ENCODE results near the gene EREG. TPM values are rescaled to one million over a fixed set of nuclear protein-coding genes. Genes with fewer than 3 reads are reported as not detected.

The EREG gene
- total RNA-seq, 2 donors from 2014 or later: 1.1 to 7.8 TPM

GRCh38 chr4:74375824-74376426 lies 11.0 kb downstream of the EREG start:
- H3K4me3 ChIP-seq: no peak overlapping the region
- no peak overlapping the region for H3K27ac ChIP-seq
- no peak for ATAC-seq (ENCODE audit: insufficient number of reproducible peaks, low FRiP score, low read depth)

GRCh38 chr4:74376888-74377483 lies 12.0 kb downstream of the EREG start:
- H3K4me3 ChIP-seq: no peak overlapping the region
- peak; percentile 64 for TF ChIP-seq CTCF (IDR thresholded peaks at IDR 0.05)
- no peaks in the 10 kb centered on the region for H3K36me3 ChIP-seq
- H3K9me3 ChIP-seq: no peaks in the 10 kb centered on the region
- no peak overlapping the region for H3K27ac ChIP-seq
- no peaks in the 10 kb centered on the region for H3K4me1 ChIP-seq (ENCODE audit: control insufficient read depth in 1 of 2, low read depth in 2 of 2)
- ATAC-seq (ENCODE audit: insufficient number of reproducible peaks, low FRiP score, low read depth): peak; percentile 79
- no peaks in the 10 kb centered on the region for H3K27me3 ChIP-seq (replicated peaks; ENCODE audit: insufficient read depth)
- no peak for DNase-seq (ENCODE audit: low spot score)

More at GRCh38 chr4:74375824-74376426, 11.0 kb downstream of the EREG start:
- H3K4me1 ChIP-seq (ENCODE audit: control insufficient read depth in 1 of 2, low read depth in 2 of 2): peaks cover 0 to 5% of the 10 kb centered on the region in 2 donors
- H3K27me3 ChIP-seq (replicated peaks; ENCODE audit: insufficient read depth): no peaks in the 10 kb centered on the region
- no peak for TF ChIP-seq CTCF (IDR thresholded peaks at IDR 0.05)
- no peaks in the 10 kb centered on the region for H3K36me3 ChIP-seq
- no peaks in the 10 kb centered on the region for H3K9me3 ChIP-seq
- no peak for DNase-seq (ENCODE audit: low spot score)

GRCh38 chr4:74377714-74378113 lies 12.8 kb downstream of the EREG start:
- Histone ChIP-seq H3K36me3 (no peaks in the 10 kb centered on the region), H3K27me3 (replicated peaks; ENCODE audit: insufficient read depth) (no peaks in the 10 kb centered on the region), H3K4me1 (ENCODE audit: control insufficient read depth in 1 of 2, low read depth in 2 of 2) (no peaks in the 10 kb centered on the region), H3K9me3 (no peaks in the 10 kb centered on the region), H3K27ac (no peak overlapping the region), H3K4me3 (no peak overlapping the region)
- no peak for TF ChIP-seq CTCF (IDR thresholded peaks at IDR 0.05)
- ATAC-seq (ENCODE audit: insufficient number of reproducible peaks, low FRiP score, low read depth) (no peak), DNase-seq (ENCODE audit: low spot score) (no peak)

- Histone ChIP-seq H3K27ac (no peak overlapping the region), H3K27me3 (replicated peaks; ENCODE audit: insufficient read depth) (no peaks in the 10 kb centered on the region), H3K36me3 (no peaks in the 10 kb centered on the region), H3K4me3 (no peak overlapping the region), H3K4me1 (ENCODE audit: control insufficient read depth in 1 of 2, low read depth in 2 of 2) (no peaks in the 10 kb centered on the region), H3K9me3 (no peaks in the 10 kb centered on the region)
- ATAC-seq (ENCODE audit: insufficient number of reproducible peaks, low FRiP score, low read depth) (no peak), DNase-seq (ENCODE audit: low spot score) (no peak)
- no peak for TF ChIP-seq CTCF (IDR thresholded peaks at IDR 0.05)
These were observed 13.6 kb downstream of the EREG start for GRCh38 chr4:74378573-74378972.

- DNase-seq (ENCODE audit: low spot score) (no peak), ATAC-seq (ENCODE audit: insufficient number of reproducible peaks, low FRiP score, low read depth) (no peak)
- Histone ChIP-seq H3K27ac (no peak overlapping the region), H3K27me3 (replicated peaks; ENCODE audit: insufficient read depth) (no peaks in the 10 kb centered on the region), H3K36me3 (no peaks in the 10 kb centered on the region), H3K4me3 (no peak overlapping the region), H3K4me1 (ENCODE audit: control insufficient read depth in 1 of 2, low read depth in 2 of 2) (no peaks in the 10 kb centered on the region), H3K9me3 (no peaks in the 10 kb centered on the region)
- TF ChIP-seq CTCF (IDR thresholded peaks at IDR 0.05): no peak
These were observed 15.0 kb downstream of the EREG start for GRCh38 chr4:74379912-74380311.
